Upper lobe of left lung (tissue), 6 donors: Measurements from ENCODE around the gene EXOC2. TPM values are rescaled to one million over a fixed set of nuclear protein-coding genes. Genes with fewer than 3 reads are reported as not detected.

Experiments
- ATAC-seq, 2 donors: fragments of 200-7000 bp; cut with Tn5 transposase; one replicate each; pipeline ENCODE4 v1.9.1; 2022; ENCODE audit warnings: mild to moderate bottlenecking in 2 of 2, moderate library complexity in 2 of 2; ENCODE audit not compliant: low FRiP score in 2 of 2
- DNase-seq, 2 donors: peaks; one replicate each; pipeline ENCODE4 v3.0.0-alpha.2; 2019 to 2020
- H3K27ac ChIP-seq, 4 donors: fragments of 200-600 bp; sonication (generic); one replicate each; pipeline ENCODE4 v1.5.1; 2016 to 2019
- H3K27me3 ChIP-seq, 4 donors: fragments of 200-600 bp; sonication (generic); one replicate each; pipeline ENCODE4 v1.5.1; 2017 to 2019
- H3K36me3 ChIP-seq, 4 donors: fragments of 200-600 bp; sonication (generic); one replicate each; pipeline ENCODE4 v1.5.1; 2016 to 2019
- H3K4me1 ChIP-seq, 4 donors: fragments of 200-600 bp; sonication (generic); one replicate each; pipeline ENCODE4 v1.5.1; 2018 to 2019
- H3K4me3 ChIP-seq, 4 donors: fragments of 200-600 bp; sonication (generic); one replicate each; pipeline ENCODE4 v1.5.1; 2017 to 2019; ENCODE audit warnings: mild to moderate bottlenecking in 2 of 4, moderate library complexity in 1 of 4
- H3K9me3 ChIP-seq, 4 donors: fragments of 200-600 bp; sonication (generic); one replicate each; pipeline ENCODE4 v1.5.1; 2018 to 2019
- CTCF ChIP-seq, 6 experiments: fragments of 450-650 bp in 4 of 6; fragments of 200-600 bp in 2 of 6; sonication (generic) in 2 of 6; IDR thresholded peaks; one replicate each; pipeline ENCODE4 v1.5.1; 2016 to 2019; ENCODE audit warnings: antibody characterized with exemption in 6 of 6
- EP300 ChIP-seq, 4 donors: sonication (generic); formaldehyde crosslinking; IDR thresholded peaks; one replicate each; pipeline ENCODE4 v1.5.1; 2017; ENCODE audit warnings: antibody characterized with exemption in 4 of 4, control low read depth in 2 of 4
- POLR2A ChIP-seq, 4 donors: fragments of 450-650 bp; IDR thresholded peaks; one replicate each; pipeline ENCODE4 v1.5.1; 2016 to 2017; ENCODE audit warnings: antibody characterized with exemption in 4 of 4, mild to moderate bottlenecking in 2 of 4
- POLR2AphosphoS5 ChIP-seq, 2 donors: sonication (generic); formaldehyde crosslinking; IDR thresholded peaks; one replicate each; pipeline ENCODE4 v1.5.1; 2017; ENCODE audit warnings: antibody characterized with exemption in 2 of 2
- WGBS, 2 donors: methylation state at CpG; one replicate each; pipeline ENCODE4 v1.1.5; 2017 to 2018; 5-methylcytosine and 5-hydroxymethylcytosine counted together
- total RNA-seq, 6 donors: library from RNA; depleted of rRNA in 4 of 6; stranded (reverse); fragments of >200 nt in 4 of 6; gene quantifications; one replicate each; pipeline versions ENCODE4 v1.1.0 to v1.2.1, GENCODE V29; 2016 to 2021
- donor health status: DM: no; HTN: no; CAD: no; lungs with moderate emphysema.
- donor health status: DM: no; HTN: yes; CAD: no; lungs with severe emphysema.

Gene EXOC2
- total RNA-seq, 6 donors from 2014 or later: 16.5 to 31.4 (median 24.4) TPM

GRCh38 chr6:498795-499231, 194.1 kb downstream of the EXOC2 start:
- ATAC-seq: no peak
- Histone ChIP-seq H3K4me3 (no peak overlapping the region), H3K27ac (no peak overlapping the region), H3K27me3 (no peaks in the 10 kb centered on the region), H3K36me3 (peaks cover 0 to 34% (median 6%) of the 10 kb centered on the region in 4 donors), H3K4me1 (no peaks in the 10 kb centered on the region), H3K9me3 (no peaks in the 10 kb centered on the region)
- TF ChIP-seq CTCF (IDR thresholded peaks at IDR 0.05) (no peak), EP300 (IDR thresholded peaks at IDR 0.05) (no peak), POLR2AphosphoS5 (IDR thresholded peaks at IDR 0.05) (no peak), POLR2A (IDR thresholded peaks at IDR 0.05) (no peak)
- DNase-seq: no peak
- WGBS, 2 donors: 67 to 75% methylated on average over 8 to 9 of the region's 9 CpGs

- Histone ChIP-seq H3K9me3 (no peaks in the 10 kb centered on the region), H3K4me3 (no peak overlapping the region), H3K27ac (no peak overlapping the region), H3K4me1 (no peaks in the 10 kb centered on the region), H3K36me3 (peaks cover 0 to 37% (median 6%) of the 10 kb centered on the region in 4 donors), H3K27me3 (no peaks in the 10 kb centered on the region)
- DNase-seq: no peak
- WGBS, 2 donors: 90 to 95% methylated on average over 2 of the region's 2 CpGs
- TF ChIP-seq CTCF (IDR thresholded peaks at IDR 0.05) (no peak), POLR2AphosphoS5 (IDR thresholded peaks at IDR 0.05) (no peak), POLR2A (IDR thresholded peaks at IDR 0.05) (no peak), EP300 (IDR thresholded peaks at IDR 0.05) (no peak)
- no peak for ATAC-seq
These were observed 195.7 kb downstream of the EXOC2 start for GRCh38 chr6:497258-497657.

- DNase-seq (no peak), ATAC-seq (no peak)
- Histone ChIP-seq H3K9me3 (no peaks in the 10 kb centered on the region), H3K27me3 (no peaks in the 10 kb centered on the region), H3K4me3 (no peak overlapping the region), H3K36me3 (peaks cover 0 to 37% (median 6%) of the 10 kb centered on the region in 4 donors), H3K27ac (no peak overlapping the region), H3K4me1 (no peaks in the 10 kb centered on the region)
- WGBS, 2 donors: 97 to 99% methylated on average over 5 of the region's 5 CpGs
- TF ChIP-seq POLR2AphosphoS5 (IDR thresholded peaks at IDR 0.05) (no peak), EP300 (IDR thresholded peaks at IDR 0.05) (no peak), POLR2A (IDR thresholded peaks at IDR 0.05) (no peak), CTCF (IDR thresholded peaks at IDR 0.05) (no peak)
These were observed 196.3 kb downstream of the EXOC2 start for GRCh38 chr6:496649-497048.

- Histone ChIP-seq H3K9me3 (no peaks in the 10 kb centered on the region), H3K4me1 (no peaks in the 10 kb centered on the region), H3K4me3 (no peak overlapping the region), H3K36me3 (peaks cover 0 to 37% (median 6%) of the 10 kb centered on the region in 4 donors), H3K27me3 (no peaks in the 10 kb centered on the region), H3K27ac (no peak overlapping the region)
- ATAC-seq (no peak), DNase-seq (no peak)
- no peak for TF ChIP-seq POLR2AphosphoS5 (IDR thresholded peaks at IDR 0.05)
- no peak for TF ChIP-seq POLR2A (IDR thresholded peaks at IDR 0.05)
- TF ChIP-seq EP300 (IDR thresholded peaks at IDR 0.05): no peak
- 91 to 93% methylated on average over 5 of the region's 5 CpGs for WGBS, 2 donors
These were observed 198.5 kb downstream of the EXOC2 start for GRCh38 chr6:494394-494793.

GRCh38 chr6:493840-494239, 199.1 kb downstream of the EXOC2 start:
- Histone ChIP-seq H3K27ac (no peak overlapping the region), H3K4me1 (no peaks in the 10 kb centered on the region), H3K27me3 (no peaks in the 10 kb centered on the region), H3K9me3 (no peaks in the 10 kb centered on the region), H3K4me3 (no peak overlapping the region), H3K36me3 (peaks cover 2 to 37% (median 6%) of the 10 kb centered on the region in 4 donors)
- TF ChIP-seq EP300 (IDR thresholded peaks at IDR 0.05) (no peak), POLR2A (IDR thresholded peaks at IDR 0.05) (no peak), POLR2AphosphoS5 (IDR thresholded peaks at IDR 0.05) (no peak), CTCF (IDR thresholded peaks at IDR 0.05) (no peak)
- 89% methylated on average over 6 of the region's 6 CpGs for WGBS, 2 donors
- ATAC-seq: no peak
- DNase-seq: no peak
